Measurements from ENCODE around the gene HNRNPCL2. TPM values are rescaled to one million over a fixed set of nuclear protein-coding genes. Genes with fewer than 3 reads are reported as not detected.
"Not testable (repeated sequence)": the region's sequence is repeated elsewhere in the genome, so short reads cannot be mapped to it uniquely, and the experiment has no call there.

Gene HNRNPCL2
- not detected for total RNA-seq
- long read RNA-seq: 0 reads

- intact Hi-C loops (cut with micrococcal nuclease); ATAC-seq; DNase-seq: not testable (repeated sequence)
Observed at GRCh38 chr1:13116754-13117153, at the start of gene HNRNPCL2. HNRNPCL2 (minus strand) TSS chr1:13116854; CDS start chr1:13116400, 454 bp downstream.

- ATAC-seq; DNase-seq; intact Hi-C loops (cut with micrococcal nuclease): not testable (repeated sequence)
Observed at GRCh38 chr1:13165531-13165930, 48.9 kb upstream of the HNRNPCL2 start, which contains the start of gene HNRNPCL4. HNRNPCL4 (minus strand) TSS chr1:13165631; CDS start chr1:13165467, 164 bp downstream.

GRCh38 chr1:13155909-13156308 is 39.3 kb upstream of the HNRNPCL2 start, which contains the start of gene PRAMEF26:
PRAMEF26 (minus strand) TSS chr1:13156009; CDS start chr1:13153095, 2,914 bp downstream.
- DNase-seq; ATAC-seq; intact Hi-C loops (cut with micrococcal nuclease): not testable (repeated sequence)

GRCh38 chr1:13070474-13070873 is 46.2 kb downstream of the HNRNPCL2 start, which contains the start of gene PRAMEF25:
PRAMEF25 (plus strand) TSS chr1:13070774; CDS start chr1:13073694, 2,920 bp downstream.
- intact Hi-C loops (cut with micrococcal nuclease); ATAC-seq; DNase-seq: not testable (repeated sequence)

Other genes starting within 250 kb of the HNRNPCL2 start
- gene PRAMEF4, start 230.7 kb downstream of the HNRNPCL2 start, total RNA-seq: not detected
- gene PRAMEF10, start 218.6 kb downstream of the HNRNPCL2 start, total RNA-seq: not detected
- not detected for gene PRAMEF7, start 200.2 kb downstream of the HNRNPCL2 start, total RNA-seq
- gene PRAMEF6, start 169.3 kb downstream of the HNRNPCL2 start, total RNA-seq: not detected
- not detected for gene PRAMEF27, start 60.3 kb downstream of the HNRNPCL2 start, total RNA-seq
- gene HNRNPCL3, start 56.1 kb downstream of the HNRNPCL2 start, total RNA-seq: not detected
- not detected for gene PRAMEF25, start 46.1 kb downstream of the HNRNPCL2 start, total RNA-seq
- not detected for gene PRAMEF26, start 39.2 kb upstream of the HNRNPCL2 start, total RNA-seq
- not detected for gene HNRNPCL4, start 48.8 kb upstream of the HNRNPCL2 start, total RNA-seq
- not detected for gene PRAMEF9, start 55.0 kb upstream of the HNRNPCL2 start, total RNA-seq
- gene PRAMEF13, start 84.6 kb upstream of the HNRNPCL2 start, total RNA-seq: not detected
- gene PRAMEF18, start 109.3 kb upstream of the HNRNPCL2 start, total RNA-seq: not detected
- not detected for gene PRAMEF5, start 137.3 kb upstream of the HNRNPCL2 start, total RNA-seq
- gene PRAMEF8, start 168.3 kb upstream of the HNRNPCL2 start, total RNA-seq: not detected
- gene PRAMEF33, start 186.7 kb upstream of the HNRNPCL2 start, total RNA-seq: not detected
- gene PRAMEF15, start 198.7 kb upstream of the HNRNPCL2 start, total RNA-seq: not detected
- gene PRAMEF14, start 230.3 kb upstream of the HNRNPCL2 start, total RNA-seq: not detected